Measurements from ENCODE around the gene WDR91.

The WDR91 gene

GRCh38 chr7:135181929-135182678 is 29.2 kb downstream of the WDR91 start:
- Histone ChIP-seq H3K14ac (ENCODE audit: low read length) (no peak overlapping the region), H3K9ac (ENCODE audit: low read length) (no peak overlapping the region), H3K27ac (ENCODE audit: low read depth, low read length) (no peak overlapping the region)

GRCh38 chr7:135181261-135181928 is 29.9 kb downstream of the WDR91 start:
- Histone ChIP-seq H3K27ac (ENCODE audit: low read depth, low read length) (no peak overlapping the region), H3K9me3 (ENCODE audit: insufficient read depth, low read depth, low read length) (peaks cover 12% of the 10 kb centered on the region), H2BK120ac (ENCODE audit: insufficient read depth, low read length, poor library complexity) (no peak overlapping the region), H3K9ac (ENCODE audit: low read length) (no peak overlapping the region), H3K4me2 (ENCODE audit: low read length) (no peak overlapping the region), H3K23ac (ENCODE audit: low read length) (no peak overlapping the region), H4K8ac (ENCODE audit: low read depth, low read length) (no peak overlapping the region), H3K79me1 (ENCODE audit: low read length) (peaks cover 19% of the 10 kb centered on the region), H2AK5ac (ENCODE audit: low read length) (no peak overlapping the region), H3K4ac (ENCODE audit: low read depth, low read length) (no peak overlapping the region), H3K27me3 (ENCODE audit: insufficient read depth, low read length) (no peaks in the 10 kb centered on the region), H3K14ac (ENCODE audit: low read length) (no peak overlapping the region), H4K91ac (ENCODE audit: low read depth, low read length) (no peak overlapping the region), H3K4me1 (ENCODE audit: control insufficient read depth in 1 of 2, insufficient read depth in 2 of 2, low read length in 2 of 2) (peaks cover 14 to 17% of the 10 kb centered on the region in 2 experiments), H3K18ac (ENCODE audit: low read length) (no peak overlapping the region), H3K36me3 (ENCODE audit: control insufficient read depth in 1 of 2, insufficient read depth in 2 of 2, low read length in 2 of 2) (peaks cover 21 to 27% of the 10 kb centered on the region in 2 experiments), H4K12ac (ENCODE audit: low read depth, low read length) (no peak overlapping the region), H3K79me2 (ENCODE audit: control insufficient read depth, insufficient read depth, low read length, poor library complexity) (peaks cover 3% of the 10 kb centered on the region), H3K4me3 (ENCODE audit: low read depth, low read length) (no peak overlapping the region), H2BK5ac (ENCODE audit: low read depth, low read length, poor library complexity) (no peak overlapping the region), H2AFZ (ENCODE audit: insufficient read depth, low read length, poor library complexity) (no peak overlapping the region), H2BK12ac (ENCODE audit: low read length) (no peak overlapping the region)
- WGBS (ENCODE audit: extremely low coverage, insufficient coverage, insufficient read length): no CpG with 5 or more reads among the region's 3 CpGs
- no peak for DNase-seq

More at GRCh38 chr7:135181929-135182678, 29.2 kb downstream of the WDR91 start:
- Histone ChIP-seq H3K4ac (ENCODE audit: low read depth, low read length) (no peak overlapping the region), H4K12ac (ENCODE audit: low read depth, low read length) (no peak overlapping the region), H4K91ac (ENCODE audit: low read depth, low read length) (peak overlapping the region; percentile 3), H2BK120ac (ENCODE audit: insufficient read depth, low read length, poor library complexity) (no peak overlapping the region), H3K27me3 (ENCODE audit: insufficient read depth, low read length) (no peaks in the 10 kb centered on the region), H2AFZ (ENCODE audit: insufficient read depth, low read length, poor library complexity) (no peak overlapping the region), H2AK5ac (ENCODE audit: low read length) (no peak overlapping the region), H3K9me3 (ENCODE audit: insufficient read depth, low read depth, low read length) (peaks cover 12% of the 10 kb centered on the region), H3K79me1 (ENCODE audit: low read length) (peaks cover 12% of the 10 kb centered on the region), H4K8ac (ENCODE audit: low read depth, low read length) (no peak overlapping the region), H2BK12ac (ENCODE audit: low read length) (no peak overlapping the region), H3K4me1 (ENCODE audit: control insufficient read depth in 1 of 2, insufficient read depth in 2 of 2, low read length in 2 of 2) (peaks cover 8 to 10% of the 10 kb centered on the region in 2 experiments), H3K79me2 (ENCODE audit: control insufficient read depth, insufficient read depth, low read length, poor library complexity) (peaks cover 3% of the 10 kb centered on the region), H2BK5ac (ENCODE audit: low read depth, low read length, poor library complexity) (no peak overlapping the region), H3K36me3 (ENCODE audit: control insufficient read depth in 1 of 2, insufficient read depth in 2 of 2, low read length in 2 of 2) (peaks cover 29 to 35% of the 10 kb centered on the region in 2 experiments), H3K23ac (ENCODE audit: low read length) (no peak overlapping the region), H3K18ac (ENCODE audit: low read length) (no peak overlapping the region), H3K4me2 (ENCODE audit: low read length) (no peak overlapping the region), H3K4me3 (ENCODE audit: low read depth, low read length) (no peak overlapping the region)
- WGBS (ENCODE audit: extremely low coverage, insufficient coverage, insufficient read length): no CpG with 5 or more reads among the region's 31 CpGs
- no peak for DNase-seq

- no peak overlapping the region for H3K9ac ChIP-seq (ENCODE audit: low read length)
These were observed 31.2 kb downstream of the WDR91 start for GRCh38 chr7:135180122-135180521.

DNA sequence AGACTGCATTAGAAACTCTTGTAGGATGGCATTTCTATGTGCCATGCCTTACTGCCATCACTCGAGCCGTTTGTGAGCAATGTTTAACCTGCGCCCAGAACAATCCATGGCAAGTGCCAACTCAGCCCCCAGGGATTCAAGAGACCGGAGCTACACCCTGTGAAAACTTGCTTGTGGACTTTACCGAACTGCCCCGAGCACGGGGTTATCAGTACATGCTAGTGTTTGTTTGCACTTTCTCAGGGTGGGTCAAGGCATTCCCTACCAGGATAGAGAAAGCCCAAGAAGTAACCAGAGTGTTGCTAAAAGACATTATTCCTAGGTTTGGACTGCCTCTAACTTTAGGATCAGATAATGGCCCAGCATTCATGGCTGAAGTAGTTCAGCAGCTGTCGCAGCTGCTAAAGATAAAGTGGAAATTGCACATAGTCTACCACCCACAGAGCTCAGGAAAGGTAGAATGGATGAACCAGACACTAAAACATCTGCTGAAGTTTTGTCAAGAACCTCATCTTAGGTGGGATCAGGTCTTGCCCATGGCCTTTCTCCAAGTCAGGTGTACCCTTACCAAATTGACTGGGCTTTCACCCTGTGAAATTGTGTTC is 31.9 kb downstream of the WDR91 start:
- Histone ChIP-seq H3K9ac (ENCODE audit: low read length) (no peak overlapping the region), H3K36me3 (ENCODE audit: control insufficient read depth in 1 of 2, insufficient read depth in 2 of 2, low read length in 2 of 2) (peaks cover 12 to 17% of the 10 kb centered on the region in 2 experiments), H3K27ac (ENCODE audit: low read depth, low read length) (peak overlapping the region; percentile 15), H4K12ac (ENCODE audit: low read depth, low read length) (no peak overlapping the region), H3K4me3 (ENCODE audit: low read depth, low read length) (no peak overlapping the region), H3K23ac (ENCODE audit: low read length) (no peak overlapping the region), H4K8ac (ENCODE audit: low read depth, low read length) (no peak overlapping the region), H3K18ac (ENCODE audit: low read length) (no peak overlapping the region), H2AFZ (ENCODE audit: insufficient read depth, low read length, poor library complexity) (no peak overlapping the region), H3K4ac (ENCODE audit: low read depth, low read length) (no peak overlapping the region), H2BK120ac (ENCODE audit: insufficient read depth, low read length, poor library complexity) (peak overlapping the region; percentile 16), H2AK5ac (ENCODE audit: low read length) (peak overlapping the region; percentile 22), H4K91ac (ENCODE audit: low read depth, low read length) (no peak overlapping the region), H2BK5ac (ENCODE audit: low read depth, low read length, poor library complexity) (no peak overlapping the region), H3K27me3 (ENCODE audit: insufficient read depth, low read length) (no peaks in the 10 kb centered on the region), H3K79me2 (ENCODE audit: control insufficient read depth, insufficient read depth, low read length, poor library complexity) (peaks cover 3% of the 10 kb centered on the region), H2BK12ac (ENCODE audit: low read length) (peak overlapping the region; percentile 42), H3K4me2 (ENCODE audit: low read length) (no peak overlapping the region), H3K4me1 (ENCODE audit: control insufficient read depth in 1 of 2, insufficient read depth in 2 of 2, low read length in 2 of 2) (peaks cover 14 to 23% of the 10 kb centered on the region in 2 experiments), H3K9me3 (ENCODE audit: insufficient read depth, low read depth, low read length) (peaks cover 12% of the 10 kb centered on the region), H3K79me1 (ENCODE audit: low read length) (peaks cover 22% of the 10 kb centered on the region), H3K14ac (ENCODE audit: low read length) (no peak overlapping the region)
- peak; percentile 84 to 88 for DNase-seq
- no CpG with 5 or more reads among the region's 8 CpGs for WGBS (ENCODE audit: extremely low coverage, insufficient coverage, insufficient read length)

More at GRCh38 chr7:135180122-135180521, 31.2 kb downstream of the WDR91 start:
- Histone ChIP-seq H3K36me3 (ENCODE audit: control insufficient read depth in 1 of 2, insufficient read depth in 2 of 2, low read length in 2 of 2) (peaks cover 14 to 21% of the 10 kb centered on the region in 2 experiments), H3K18ac (ENCODE audit: low read length) (no peak overlapping the region), H3K79me1 (ENCODE audit: low read length) (peaks cover 20% of the 10 kb centered on the region), H3K27ac (ENCODE audit: low read depth, low read length) (no peak overlapping the region), H3K4me3 (ENCODE audit: low read depth, low read length) (no peak overlapping the region), H3K27me3 (ENCODE audit: insufficient read depth, low read length) (no peaks in the 10 kb centered on the region), H3K4me1 (ENCODE audit: control insufficient read depth in 1 of 2, insufficient read depth in 2 of 2, low read length in 2 of 2) (peaks cover 14 to 23% of the 10 kb centered on the region in 2 experiments), H3K79me2 (ENCODE audit: control insufficient read depth, insufficient read depth, low read length, poor library complexity) (peaks cover 3% of the 10 kb centered on the region), H4K91ac (ENCODE audit: low read depth, low read length) (no peak overlapping the region), H2AK5ac (ENCODE audit: low read length) (no peak overlapping the region), H3K4me2 (ENCODE audit: low read length) (no peak overlapping the region), H2BK12ac (ENCODE audit: low read length) (no peak overlapping the region), H3K9me3 (ENCODE audit: insufficient read depth, low read depth, low read length) (peaks cover 12% of the 10 kb centered on the region), H3K4ac (ENCODE audit: low read depth, low read length) (no peak overlapping the region), H3K14ac (ENCODE audit: low read length) (no peak overlapping the region), H4K8ac (ENCODE audit: low read depth, low read length) (no peak overlapping the region), H2AFZ (ENCODE audit: insufficient read depth, low read length, poor library complexity) (no peak overlapping the region), H4K12ac (ENCODE audit: low read depth, low read length) (no peak overlapping the region), H2BK5ac (ENCODE audit: low read depth, low read length, poor library complexity) (no peak overlapping the region), H3K23ac (ENCODE audit: low read length) (no peak overlapping the region), H2BK120ac (ENCODE audit: insufficient read depth, low read length, poor library complexity) (no peak overlapping the region)
- DNase-seq: no peak
- no CpG with 5 or more reads among the region's 5 CpGs for WGBS (ENCODE audit: extremely low coverage, insufficient coverage, insufficient read length)

Measured in trophoblast cell (in vitro differentiated cells and primary cell).